AG04449 (cell line): ENCODE results near the gene CES2.

Experiments
- CTCF ChIA-PET: fragments of 350-600 bp; formaldehyde crosslinking; extraction: SDS; loops from one replicate; lab custom pipeline; 2021; ENCODE audit warnings: antibody characterized with exemption; lab: Yijun Ruan, JAX
- POLR2A ChIA-PET: fragments of 400-600, 350-600 bp; formaldehyde crosslinking; extraction: SDS; loops from one replicate; lab custom pipeline; 2020; ENCODE audit warnings: antibody characterized with exemption, inconsistent platforms; lab: Yijun Ruan, JAX
- DNase-seq: peaks from one replicate; pipeline ENCODE4 v3.0.0-alpha.2; 2010; ENCODE audit warnings: low read depth, low spot score
- H3K4me3 ChIP-seq: 2 replicates; pipeline ENCODE4 v1.5.1; 2011; ENCODE audit warnings: low read depth, mild to moderate bottlenecking, control low read depth, low read length
- CTCF ChIP-seq: IDR thresholded peaks from one replicate; pipeline ENCODE4 v1.5.1; 2011; ENCODE audit warnings: mild to moderate bottlenecking, moderate library complexity, low read length, control low read depth, inconsistent platforms; ENCODE audit not compliant: insufficient read depth; ENCODE audit errors: missing control alignments

The CES2 gene

GRCh38 chr16:66935314-66936011 lies at the start of gene CES2:
Gene CES2 (plus strand): TSS chr16:66935516. CDS start chr16:66935636, 120 bp downstream.
- CTCF ChIA-PET = interaction anchor here (1.2 to 1.6 kb wide), 4 partner anchors 10 to 45 kb away, joined by 3 to 10 read pairs (median 4); no protein-coding TSS in a partner anchor
- POLR2A ChIA-PET = no interaction called here
- peak within 1 kb of the TSS; percentile 97 for H3K4me3 ChIP-seq
- no peak for DNase-seq
- TF ChIP-seq CTCF = no peak

- ChIA-PET POLR2A (no interaction called here), CTCF (interaction anchor here (1.4 to 3.0 kb wide), 6 partner anchors 9 to 481 kb away, joined by 4 to 21 read pairs (median 8); no protein-coding TSS in a partner anchor)
- no peak for TF ChIP-seq CTCF
- DNase-seq = no peak
- no peak overlapping the region for H3K4me3 ChIP-seq
Measured at GRCh38 chr16:66886321-66886720, 49.0 kb upstream of the CES2 start.

GRCh38 chr16:66886914-66887313 lies 48.4 kb upstream of the CES2 start:
- POLR2A ChIA-PET = no interaction called here
- H3K4me3 ChIP-seq = no peak overlapping the region
- CTCF ChIA-PET = interaction anchor here (0.9 to 3.0 kb wide), 6 partner anchors 9 to 481 kb away, joined by 3 to 21 read pairs (median 6); no protein-coding TSS in a partner anchor
- no peak for DNase-seq
- TF ChIP-seq CTCF = no peak

GRCh38 chr16:66888647-66889615 lies 46.4 kb upstream of the CES2 start:
- no peak overlapping the region for H3K4me3 ChIP-seq
- TF ChIP-seq CTCF = no peak
- no peak for DNase-seq
- ChIA-PET CTCF (interaction anchor here (0.8 to 3.2 kb wide), 4 partner anchors 16 to 64 kb away, joined by 3 to 12 read pairs (median 7); partner anchors contain the start of gene NAE1), POLR2A (no interaction called here)

- POLR2A ChIA-PET = interaction anchor here (0.6 kb wide), 1 partner anchor 317 kb away, joined by 3 read pairs; no protein-coding TSS in a partner anchor
Measured at GRCh38 chr16:66889622-66890021, 45.7 kb upstream of the CES2 start.

More at GRCh38 chr16:66889622-66890021, 45.7 kb upstream of the CES2 start:
- CTCF ChIA-PET = interaction anchor here (0.8 to 24.6 kb wide), 6 partner anchors 17 to 64 kb away, joined by 3 to 350 read pairs (median 11); partner anchors contain the start of genes CDH16 and RRAD
- no peak for DNase-seq
- no peak for TF ChIP-seq CTCF
- no peak overlapping the region for H3K4me3 ChIP-seq
